PC-3 (cell line): ENCODE results near the gene PLEKHA1. TPM values are rescaled to one million over a fixed set of nuclear protein-coding genes. Genes with fewer than 3 reads are reported as not detected.

Experiments used
- ATAC-seq: fragments of 200-7000 bp; cut with Tn5 transposase; 2 replicates; pipeline ENCODE4 v1.9.1; 2020; ENCODE audit warnings: mild to moderate bottlenecking, moderate library complexity
- BruUV-seq: library from RNA; stranded (reverse); fragments of 400-500 nt; replicated peaks from 2 replicates; lab custom pipeline; 2021; lab: Mats Ljungman, UMichigan
- CTCF ChIA-PET: fragments of 300-600 bp; sonication (Branson Sonifier 250); formaldehyde crosslinking; loops from one replicate; lab custom pipeline; 2022; ENCODE audit warnings: antibody characterized with exemption; lab: Charles Lee
- POLR2A ChIA-PET: fragments of 300-600 bp; sonication (Branson Sonifier 250); formaldehyde crosslinking; loops from one replicate; lab custom pipeline; 2022; ENCODE audit warnings: antibody characterized with exemption; ENCODE audit not compliant: unreplicated experiment; lab: Charles Lee
- DNase-seq: peaks from one replicate; pipeline ENCODE4 v3.0.0-alpha.2; 2015
- H2AFZ ChIP-seq: fragments of 300-600 bp; sonication (generic); 2 replicates; pipeline ENCODE4 v1.6.0; 2016; ENCODE audit warnings: antibody characterized with exemption, low read length
- H3F3A ChIP-seq: fragments of 300-600 bp; sonication (generic); one replicate; pipeline ENCODE4 v1.6.0; 2017; ENCODE audit warnings: antibody characterized with exemption, low read length, control low read depth, mild to moderate bottlenecking; ENCODE audit not compliant: unreplicated experiment
- H3K27ac ChIP-seq: fragments of 300-600 bp; sonication (generic); 2 replicates; pipeline ENCODE4 v1.5.1; 2016; ENCODE audit warnings: mild to moderate bottlenecking, low read length
- H3K27me3 ChIP-seq: fragments of 300-600 bp; sonication (generic); 2 replicates; pipeline ENCODE4 v1.6.1; 2016; ENCODE audit warnings: low read length, mixed read lengths
- H3K36me3 ChIP-seq: fragments of 300-600 bp; sonication (generic); 2 replicates; pipeline ENCODE4 v1.6.1; 2016; ENCODE audit warnings: low read depth, mixed run types, low read length, mixed read lengths
- H3K4me1 ChIP-seq: fragments of 300-600 bp; sonication (generic); 2 replicates; pipeline ENCODE4 v1.5.1; 2016; ENCODE audit warnings: low read length; ENCODE audit not compliant: insufficient read depth
- H3K4me2 ChIP-seq: fragments of 300-600 bp; sonication (generic); 2 replicates; pipeline ENCODE4 v1.6.0; 2016; ENCODE audit warnings: low read length
- H3K4me3 ChIP-seq: fragments of 300-600 bp; sonication (generic); 2 replicates; pipeline ENCODE4 v1.5.1; 2016; ENCODE audit warnings: mild to moderate bottlenecking, low read length, mixed read lengths
- H3K79me2 ChIP-seq: fragments of 300-600 bp; sonication (generic); 2 replicates; pipeline ENCODE4 v1.6.1; 2017; ENCODE audit warnings: low read length, mixed read lengths
- H3K9ac ChIP-seq: fragments of 300-600 bp; sonication (generic); 2 replicates; pipeline ENCODE4 v1.6.0; 2016; ENCODE audit warnings: mild to moderate bottlenecking, low read length
- H3K9me2 ChIP-seq: fragments of 300-600 bp; sonication (generic); replicated peaks from 2 replicates; pipeline ENCODE4 v1.6.1; 2016; ENCODE audit warnings: mixed run types, low read length, mixed read lengths
- H3K9me3 ChIP-seq: fragments of 300-600 bp; sonication (generic); 2 replicates; pipeline ENCODE4 v1.6.1; 2016; ENCODE audit warnings: low read length, mixed read lengths
- H4K20me1 ChIP-seq: fragments of 300-600 bp; sonication (generic); 2 replicates; pipeline ENCODE4 v1.6.1; 2016; ENCODE audit warnings: low read length, mixed read lengths
- CTCF ChIP-seq: fragments of 300-600 bp; sonication (generic); conservative IDR thresholded peaks from 2 replicates; pipeline ENCODE4 v1.5.1; 2017; ENCODE audit warnings: antibody characterized with exemption, low read depth, mild to moderate bottlenecking, low read length
- EZH2 ChIP-seq: fragments of 300-600 bp; sonication (generic); IDR thresholded peaks from one replicate; pipeline ENCODE4 v1.6.1; 2017; ENCODE audit warnings: antibody characterized with exemption, mild to moderate bottlenecking, low read length; ENCODE audit not compliant: unreplicated experiment
- EZH2phosphoT487 ChIP-seq: fragments of 300-600 bp; sonication (generic); IDR thresholded peaks from 2 replicates; pipeline ENCODE4 v1.6.1; 2018; ENCODE audit warnings: mild to moderate bottlenecking, antibody characterized with exemption, low read length, borderline replicate concordance
- intact Hi-C: fragments of 100-400 bp; cut with micrococcal nuclease; formaldehyde crosslinking; loops from 2 replicates; pipeline ENCODE4 v1.9.0; 2023
- total RNA-seq: library from RNA; depleted of rRNA; stranded (reverse); fragments of >200 nt; gene quantifications from 2 replicates; pipeline ENCODE4 v1.2.3, GENCODE V29; 2014

The PLEKHA1 gene
- total RNA-seq, 1 experiment from 2014 or later: 5.2 TPM

DNA sequence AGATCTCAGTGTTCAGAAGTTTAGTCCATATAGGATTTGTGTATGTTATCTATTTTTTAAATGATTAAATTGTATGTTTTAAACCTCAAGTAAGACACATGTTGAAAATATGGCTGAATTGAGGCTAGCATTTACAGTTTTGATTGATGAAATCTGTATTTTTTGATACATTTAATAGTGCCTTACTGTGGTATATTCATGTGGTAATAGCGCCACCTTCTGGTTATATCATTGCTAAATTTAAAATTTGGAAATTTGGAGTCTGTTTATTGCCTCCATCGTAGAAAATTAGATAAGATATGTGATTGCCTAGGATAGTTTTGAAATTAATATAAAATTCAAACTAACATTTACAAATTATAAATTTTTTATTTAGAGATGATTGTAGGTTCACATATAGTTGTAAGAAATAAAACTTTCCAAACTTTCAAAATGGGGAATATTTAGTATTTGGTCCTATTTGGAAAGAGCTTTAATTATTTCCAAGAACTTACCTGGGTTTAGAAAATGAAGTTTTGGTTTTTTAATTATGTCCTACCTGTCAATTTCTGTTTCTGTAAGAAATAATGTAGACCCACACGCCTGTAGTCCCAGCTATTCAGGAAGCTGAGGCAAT is 60.8 kb downstream of the PLEKHA1 start:
- no peaks in the 10 kb centered on the region for H3K27me3 ChIP-seq
- peak; percentile 75 for DNase-seq
- no peak overlapping the region for H3K4me3 ChIP-seq
- ATAC-seq: peak; percentile 22; the same call in 1 of the 2 replicates
- POLR2A ChIA-PET: no interaction called here
- H3K36me3 ChIP-seq: no peaks in the 10 kb centered on the region
- intact Hi-C loops: loop anchor here (1.0 to 5.0 kb wide), 3 partner anchors 93 to 136 kb away; partner anchors contain the start of gene DMBT1
- H3K27ac ChIP-seq: no peak overlapping the region
- no peak overlapping the region for H2AFZ ChIP-seq
- CTCF ChIA-PET: interaction anchor here (0.7 to 1.3 kb wide), 4 partner anchors 92 to 137 kb away, joined by 3 to 11 read pairs (median 3); no protein-coding TSS in a partner anchor
- H3K9ac ChIP-seq: no peak overlapping the region
- no peaks in the 10 kb centered on the region for H3K9me2 ChIP-seq
- H3K4me2 ChIP-seq: no peak overlapping the region
- H3K4me1 ChIP-seq: no peaks in the 10 kb centered on the region
- no peak for TF ChIP-seq EZH2phosphoT487
- peak; percentile 72 for TF ChIP-seq CTCF
- BruUV-seq: no TSS peak
- no peaks in the 10 kb centered on the region for H3K79me2 ChIP-seq
- no peaks in the 10 kb centered on the region for H3F3A ChIP-seq
- no peaks in the 10 kb centered on the region for H3K9me3 ChIP-seq
- H4K20me1 ChIP-seq: no peaks in the 10 kb centered on the region

- CTCF ChIA-PET: interaction anchor here (0.8 to 1.0 kb wide), 2 partner anchors 124 to 143 kb away, joined by 3 to 9 read pairs; no protein-coding TSS in a partner anchor
- Histone ChIP-seq H3K4me2 (peak overlapping the region; percentile 41; the same call in 1 of the 2 replicates), H2AFZ (peak overlapping the region; percentile 47; the same call in 1 of the 2 replicates), H3K9ac (no peak overlapping the region), H3K9me3 (no peaks in the 10 kb centered on the region), H3K27ac (no peak overlapping the region), H3K4me3 (no peak overlapping the region), H3F3A (no peaks in the 10 kb centered on the region), H3K79me2 (no peaks in the 10 kb centered on the region), H4K20me1 (no peaks in the 10 kb centered on the region), H3K36me3 (no peaks in the 10 kb centered on the region), H3K9me2 (no peaks in the 10 kb centered on the region), H3K4me1 (peaks cover 8% of the 10 kb centered on the region), H3K27me3 (no peaks in the 10 kb centered on the region)
- no TSS peak for BruUV-seq
- peak; percentile 92 for ATAC-seq
- intact Hi-C loops: no loop called here
- POLR2A ChIA-PET: no interaction called here
- TF ChIP-seq EZH2: no peak
- no peak for TF ChIP-seq EZH2phosphoT487
- TF ChIP-seq CTCF: no peak
- peak; percentile 58 for DNase-seq
These were observed 67.5 kb downstream of the PLEKHA1 start for GRCh38 chr10:122441961-122442360.

GRCh38 chr10:122445469-122445868 is 71.0 kb downstream of the PLEKHA1 start:
- Histone ChIP-seq H3K4me3 (no peak overlapping the region), H3K4me2 (no peak overlapping the region), H3K27ac (no peak overlapping the region), H2AFZ (no peak overlapping the region), H4K20me1 (no peaks in the 10 kb centered on the region), H3K79me2 (no peaks in the 10 kb centered on the region), H3K9ac (no peak overlapping the region), H3K4me1 (peaks cover 8% of the 10 kb centered on the region), H3K36me3 (no peaks in the 10 kb centered on the region), H3F3A (no peaks in the 10 kb centered on the region), H3K9me2 (no peaks in the 10 kb centered on the region), H3K9me3 (no peaks in the 10 kb centered on the region), H3K27me3 (no peaks in the 10 kb centered on the region)
- DNase-seq (no peak), ATAC-seq (no peak)
- POLR2A ChIA-PET: no interaction called here
- TF ChIP-seq CTCF: no peak
- TF ChIP-seq EZH2: no peak
- TF ChIP-seq EZH2phosphoT487: no peak
- BruUV-seq: no TSS peak
- CTCF ChIA-PET: no interaction called here
- intact Hi-C loops: no loop called here
